CD14-positive monocyte (primary cell): Measurements from ENCODE around the gene CSTF1. TPM values are rescaled to one million over a fixed set of nuclear protein-coding genes. Genes with fewer than 3 reads are reported as not detected.

Experiments used
- DNase-seq, 3 donors: peaks; one replicate each; pipeline ENCODE4 v3.0.0-alpha.2; 2011 to 2022
- H2AFZ ChIP-seq: 2 replicates; pipeline ENCODE4 v1.6.0; 2012; ENCODE audit warnings: mild to moderate bottlenecking, low read depth, low read length, inconsistent platforms; ENCODE audit not compliant: insufficient read depth, poor library complexity, severe bottlenecking
- H3K27ac ChIP-seq, 2 donors: 1 replicate in 1 of 2; 2 replicates in 1 of 2; pipeline ENCODE4 v1.5.1; 2012 to 2013; ENCODE audit warnings: low read length in 2 of 2, control low read depth in 1 of 2, inconsistent platforms in 1 of 2, low read depth in 1 of 2, mild to moderate bottlenecking in 1 of 2
- H3K27me3 ChIP-seq, 2 donors: one replicate each; pipeline versions ENCODE4 v1.6.0 to v1.6.1; 2011 to 2013; ENCODE audit warnings: low read length in 2 of 2; ENCODE audit not compliant: control insufficient read depth in 2 of 2, insufficient read depth in 2 of 2
- H3K36me3 ChIP-seq, 2 donors: replicated peaks in 1 of 2; 1 replicate in 1 of 2; 2 replicates in 1 of 2; pipeline versions ENCODE4 v1.5.1 to v1.6.1; 2012 to 2013; ENCODE audit warnings: low read length in 2 of 2, control low read depth in 1 of 2, inconsistent platforms in 1 of 2, mild to moderate bottlenecking in 1 of 2; ENCODE audit not compliant: insufficient read depth in 2 of 2, control insufficient read depth in 1 of 2
- H3K4me1 ChIP-seq, 2 donors: 1 replicate in 1 of 2; 2 replicates in 1 of 2; pipeline versions ENCODE4 v1.5.1 to v1.6.1; 2012 to 2013; ENCODE audit warnings: low read length in 2 of 2, control low read depth in 1 of 2, inconsistent platforms in 1 of 2, mild to moderate bottlenecking in 1 of 2, moderate library complexity in 1 of 2; ENCODE audit not compliant: insufficient read depth in 2 of 2, control insufficient read depth in 1 of 2
- H3K4me2 ChIP-seq: replicated peaks from 2 replicates; pipeline ENCODE3; 2012; ENCODE audit warnings: low read length, moderate library complexity, mild to moderate bottlenecking; ENCODE audit not compliant: poor library complexity, severe bottlenecking; ENCODE audit errors: extremely low read depth
- H3K4me3 ChIP-seq, 3 experiments: fragments of 200-600 bp in 1 of 3; sonication (generic) in 1 of 3; replicated peaks in 1 of 3; 1 replicate in 2 of 3; 2 replicates in 1 of 3; pipeline ENCODE4 v1.5.1; 2011 to 2013; ENCODE audit warnings: low read length in 3 of 3, mild to moderate bottlenecking in 3 of 3, control low read depth in 2 of 3, low read depth in 2 of 3, inconsistent platforms in 1 of 3, moderate library complexity in 1 of 3
- H3K79me2 ChIP-seq: 2 replicates; pipeline ENCODE4 v1.6.0; 2012; ENCODE audit warnings: mild to moderate bottlenecking, control low read depth, inconsistent platforms, low read length, moderate library complexity; ENCODE audit not compliant: insufficient read depth
- H3K9ac ChIP-seq: 2 replicates; pipeline ENCODE4 v1.6.0; 2017; ENCODE audit warnings: low read length, mild to moderate bottlenecking; ENCODE audit not compliant: insufficient read depth, poor library complexity, severe bottlenecking
- H3K9me3 ChIP-seq, 2 donors: replicated peaks in 1 of 2; 1 replicate in 1 of 2; 2 replicates in 1 of 2; pipeline versions ENCODE4 v1.5.1 to v1.6.1; 2012 to 2013; ENCODE audit warnings: low read length in 2 of 2, control low read depth in 1 of 2; ENCODE audit not compliant: control insufficient read depth in 1 of 2, insufficient read depth in 1 of 2
- H4K20me1 ChIP-seq: 2 replicates; pipeline ENCODE4 v1.6.0; 2012; ENCODE audit warnings: mild to moderate bottlenecking, low read length, control low read depth, moderate library complexity; ENCODE audit not compliant: insufficient read depth
- H3K27ac Mint-ChIP-seq, 7 donors: one replicate each; pipeline ENCODE4 v1.8.0; 2020; ENCODE audit warnings: mild to moderate bottlenecking in 7 of 7, mixed read lengths in 7 of 7, moderate library complexity in 6 of 7, inconsistent platforms in 2 of 7
- H3K27me3 Mint-ChIP-seq, 3 donors: one replicate each; pipeline ENCODE4 v1.8.0; 2021 to 2022; ENCODE audit warnings: low read depth in 3 of 3, mild to moderate bottlenecking in 3 of 3, mixed read lengths in 3 of 3, moderate library complexity in 3 of 3, inconsistent platforms in 1 of 3
- H3K36me3 Mint-ChIP-seq, 2 donors: one replicate each; pipeline ENCODE4 v1.8.0; 2020; ENCODE audit warnings: mixed read lengths in 2 of 2, inconsistent platforms in 1 of 2, mild to moderate bottlenecking in 1 of 2
- H3K4me1 Mint-ChIP-seq: one replicate; pipeline ENCODE4 v1.8.0; 2020; ENCODE audit warnings: mild to moderate bottlenecking, mixed read lengths
- H3K4me3 Mint-ChIP-seq, 2 donors: one replicate each; pipeline ENCODE4 v1.8.0; 2020; ENCODE audit warnings: mild to moderate bottlenecking in 2 of 2, mixed read lengths in 2 of 2, moderate library complexity in 1 of 2
- H3K9me3 Mint-ChIP-seq, 7 donors: one replicate each; pipeline ENCODE4 v1.8.0; 2020 to 2022; ENCODE audit warnings: mixed read lengths in 7 of 7, mild to moderate bottlenecking in 6 of 7, moderate library complexity in 6 of 7, inconsistent platforms in 2 of 7
- CTCF ChIP-seq: fragments of 200-600 bp; IDR thresholded peaks from one replicate; pipeline ENCODE4 v1.8.0; 2022; ENCODE audit warnings: antibody characterized with exemption, mild to moderate bottlenecking
- WGBS: methylation state at CpG from one replicate; pipeline ENCODE4 v1.1.5; 2013; ENCODE audit warnings: missing lambda C conversion rate; ENCODE audit not compliant: insufficient coverage; 5-methylcytosine and 5-hydroxymethylcytosine counted together
- intact Hi-C, 2 donors: fragments of 100-400 bp; cut with micrococcal nuclease; formaldehyde crosslinking; loops; one replicate each; pipeline versions ENCODE4 v1.15.0 to v1.15.1; 2023
- polyA plus RNA-seq, 3 donors: library from polyadenylated mRNA; depleted of rRNA in 1 of 3; unstranded in 2 of 3; stranded (reverse) in 1 of 3; fragments of 300-500 nt in 2 of 3; fragments of >200 nt in 1 of 3; fragmentation: Illumina TruSeq in 2 of 3; gene quantifications; 1 replicate in 2 of 3; 2 replicates in 1 of 3; pipeline ENCODE4 v1.2.3, GENCODE V29; 2012 to 2021

The CSTF1 gene
- polyA plus RNA-seq, 3 donors: 7.7 to 15.7 (median 10.7) TPM

GRCh38 chr20:56373942-56374341, 18.5 kb upstream of the CSTF1 start:
- intact Hi-C loops: no loop called here
- Mint-ChIP-seq H3K4me1 (peaks cover 33% of the 10 kb centered on the region), H3K4me3 (no peak overlapping the region), H3K27ac (peak overlapping the region; percentile 78 to 95 (median 90)), H3K36me3 (peaks cover 30 to 48% of the 10 kb centered on the region in 2 donors), H3K9me3 (no peaks in the 10 kb centered on the region), H3K27me3 (no peaks in the 10 kb centered on the region)
- H3K9ac ChIP-seq: peak overlapping the region; percentile 29
- WGBS: no CpG with 5 or more reads among the region's 1 CpG
- peak overlapping the region in 1 of 3 experiments; percentile 50 for H3K4me3 ChIP-seq
- H3K79me2 ChIP-seq: peaks cover 70% of the 10 kb centered on the region
- H2AFZ ChIP-seq: peak overlapping the region; percentile 17
- no peaks in the 10 kb centered on the region for H3K27me3 ChIP-seq
- no peaks in the 10 kb centered on the region for H3K9me3 ChIP-seq
- no peak for TF ChIP-seq CTCF
- peak overlapping the region; percentile 68 for H3K4me2 ChIP-seq
- H4K20me1 ChIP-seq: no peaks in the 10 kb centered on the region
- peak overlapping the region; percentile 38 to 82 for H3K27ac ChIP-seq
- DNase-seq: peak; percentile 90 to 97 (median 93)
- H3K4me1 ChIP-seq: peaks cover 32 to 40% of the 10 kb centered on the region in 2 donors
- H3K36me3 ChIP-seq: peaks cover 23 to 50% of the 10 kb centered on the region in 2 donors

- WGBS: 0% methylated on average over 2 of the region's 2 CpGs
- peak overlapping the region; percentile 35 for H3K4me2 ChIP-seq
- Mint-ChIP-seq H3K9me3 (peaks cover 0 to 3% (median 0%) of the 10 kb centered on the region in 7 donors), H3K4me1 (peaks cover 47% of the 10 kb centered on the region), H3K4me3 (peak overlapping the region; percentile 31 to 77), H3K27me3 (no peaks in the 10 kb centered on the region), H3K27ac (peak overlapping the region; percentile 89 to 96 (median 95)), H3K36me3 (peaks cover 13 to 32% of the 10 kb centered on the region in 2 donors)
- H3K36me3 ChIP-seq: peaks cover 7 to 32% of the 10 kb centered on the region in 2 donors
- intact Hi-C loops: no loop called here
- H3K4me1 ChIP-seq: peaks cover 32 to 40% of the 10 kb centered on the region in 2 donors
- H2AFZ ChIP-seq: peak overlapping the region; percentile 51
- H3K27ac ChIP-seq: peak overlapping the region; percentile 83 to 87
- H4K20me1 ChIP-seq: no peaks in the 10 kb centered on the region
- no peak for TF ChIP-seq CTCF
- H3K79me2 ChIP-seq: peaks cover 93% of the 10 kb centered on the region
- peak overlapping the region; percentile 1 to 45 (median 23) for H3K4me3 ChIP-seq
- peak; percentile 19 to 46 (median 20) for DNase-seq
- no peaks in the 10 kb centered on the region for H3K9me3 ChIP-seq
- peak overlapping the region; percentile 40 for H3K9ac ChIP-seq
- H3K27me3 ChIP-seq: no peaks in the 10 kb centered on the region
Observed at GRCh38 chr20:56376331-56376730, 16.1 kb upstream of the CSTF1 start.
